Mammary epithelial cell (primary cell): ENCODE measurements around the gene PTPRT.

Source experiments
- EZH2 ChIP-seq: IDR thresholded peaks from 2 replicates; pipeline ENCODE4 v1.6.1; 2012; ENCODE audit warnings: low read length, inconsistent platforms, borderline replicate concordance
- TF ChIP-seq, protein P1 (sequence below), 2 donors: IDR thresholded peaks in 1 of 2; conservative IDR thresholded peaks in 1 of 2; 2 replicates each; pipeline ENCODE4 v1.5.1; 2011 to 2012; ENCODE audit warnings: inconsistent platforms in 2 of 2, low read length in 2 of 2, mild to moderate bottlenecking in 2 of 2, control low read depth in 1 of 2, low read depth in 1 of 2; ENCODE audit not compliant: insufficient read depth in 1 of 2; ENCODE audit errors: extremely low read depth in 1 of 2

DNA sequence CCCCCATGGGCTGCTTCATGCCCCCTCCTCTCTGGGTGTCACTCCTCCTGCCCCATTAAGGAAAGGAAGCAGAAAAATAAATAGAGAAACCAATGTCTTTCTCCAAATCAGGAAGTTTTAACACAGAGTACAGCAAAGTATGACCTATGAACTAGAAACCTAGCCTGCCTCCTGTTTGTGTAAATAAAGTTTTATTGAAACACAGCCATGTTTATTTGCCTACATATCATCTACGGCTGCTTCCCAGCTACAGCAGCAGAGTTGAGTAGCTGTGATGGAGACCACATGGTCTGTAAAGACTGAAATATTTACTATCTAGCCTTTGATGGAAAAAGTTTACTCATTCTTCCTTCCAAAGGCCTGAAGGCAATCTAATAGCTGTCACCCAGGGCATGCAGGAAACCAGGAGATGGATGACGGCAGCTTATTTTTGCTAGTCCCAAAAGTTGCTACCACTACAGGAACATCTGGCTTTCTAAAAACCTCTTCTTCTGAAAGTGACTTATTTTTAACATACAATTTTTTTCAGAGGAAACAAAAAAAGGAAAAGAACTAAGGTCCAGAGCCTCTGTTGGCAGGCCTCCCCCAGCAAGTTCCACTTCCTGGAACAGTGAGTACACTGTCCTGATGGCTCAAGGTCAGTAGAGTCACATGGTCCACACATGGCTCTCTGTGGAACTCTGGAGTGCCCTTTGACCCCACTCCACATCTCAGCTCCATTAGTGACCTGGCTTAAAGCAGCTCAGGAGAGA, 287.8 kb downstream of the PTPRT start:
- TF ChIP-seq, protein P1, sequence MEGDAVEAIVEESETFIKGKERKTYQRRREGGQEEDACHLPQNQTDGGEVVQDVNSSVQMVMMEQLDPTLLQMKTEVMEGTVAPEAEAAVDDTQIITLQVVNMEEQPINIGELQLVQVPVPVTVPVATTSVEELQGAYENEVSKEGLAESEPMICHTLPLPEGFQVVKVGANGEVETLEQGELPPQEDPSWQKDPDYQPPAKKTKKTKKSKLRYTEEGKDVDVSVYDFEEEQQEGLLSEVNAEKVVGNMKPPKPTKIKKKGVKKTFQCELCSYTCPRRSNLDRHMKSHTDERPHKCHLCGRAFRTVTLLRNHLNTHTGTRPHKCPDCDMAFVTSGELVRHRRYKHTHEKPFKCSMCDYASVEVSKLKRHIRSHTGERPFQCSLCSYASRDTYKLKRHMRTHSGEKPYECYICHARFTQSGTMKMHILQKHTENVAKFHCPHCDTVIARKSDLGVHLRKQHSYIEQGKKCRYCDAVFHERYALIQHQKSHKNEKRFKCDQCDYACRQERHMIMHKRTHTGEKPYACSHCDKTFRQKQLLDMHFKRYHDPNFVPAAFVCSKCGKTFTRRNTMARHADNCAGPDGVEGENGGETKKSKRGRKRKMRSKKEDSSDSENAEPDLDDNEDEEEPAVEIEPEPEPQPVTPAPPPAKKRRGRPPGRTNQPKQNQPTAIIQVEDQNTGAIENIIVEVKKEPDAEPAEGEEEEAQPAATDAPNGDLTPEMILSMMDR (conservative IDR thresholded peaks at IDR 0.05 in 1 of 2, IDR thresholded peaks at IDR 0.05 in 1 of 2; ENCODE audit: extremely low read depth in 1 of 2, insufficient read depth in 1 of 2, low read depth in 1 of 2, low read length in 2 of 2) = no peak
- no peak for TF ChIP-seq EZH2
